ENCODE data around the gene BLVRA. TPM values are rescaled to one million over a fixed set of nuclear protein-coding genes. Genes with fewer than 3 reads are reported as not detected.

BLVRA gene
- total RNA-seq, 1 donor from 2014 or later = 36.1 TPM

DNA sequence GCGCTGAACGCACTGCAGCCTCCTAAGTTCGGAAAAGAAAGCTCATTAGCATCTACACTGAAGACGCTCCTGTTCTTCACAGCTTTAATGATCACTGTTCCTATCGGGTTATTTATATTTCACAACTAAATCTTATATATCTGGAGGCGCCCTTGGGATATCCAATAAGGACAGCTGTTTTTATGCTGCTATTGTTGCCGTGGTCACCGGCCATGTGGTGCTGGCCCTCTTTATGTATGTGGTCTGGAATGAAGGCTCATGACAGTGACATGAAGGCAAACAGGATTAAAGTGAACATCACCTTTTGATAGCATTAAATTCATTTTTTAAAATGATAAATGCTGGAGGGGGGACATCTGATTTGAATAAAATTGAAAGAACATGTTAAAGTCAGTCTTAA is 8.8 kb downstream of the BLVRA start:
- Histone ChIP-seq H3K27ac (no peak overlapping the region), H3K9me3 (no peaks in the 10 kb centered on the region), H3K4me3 (no peak overlapping the region), H3K4me1 (peaks cover 0 to 7% of the 10 kb centered on the region in 2 donors), H3K27me3 (no peaks in the 10 kb centered on the region), H3K36me3 (peaks cover 8 to 13% of the 10 kb centered on the region in 2 donors)
- TF ChIP-seq, protein P1, sequence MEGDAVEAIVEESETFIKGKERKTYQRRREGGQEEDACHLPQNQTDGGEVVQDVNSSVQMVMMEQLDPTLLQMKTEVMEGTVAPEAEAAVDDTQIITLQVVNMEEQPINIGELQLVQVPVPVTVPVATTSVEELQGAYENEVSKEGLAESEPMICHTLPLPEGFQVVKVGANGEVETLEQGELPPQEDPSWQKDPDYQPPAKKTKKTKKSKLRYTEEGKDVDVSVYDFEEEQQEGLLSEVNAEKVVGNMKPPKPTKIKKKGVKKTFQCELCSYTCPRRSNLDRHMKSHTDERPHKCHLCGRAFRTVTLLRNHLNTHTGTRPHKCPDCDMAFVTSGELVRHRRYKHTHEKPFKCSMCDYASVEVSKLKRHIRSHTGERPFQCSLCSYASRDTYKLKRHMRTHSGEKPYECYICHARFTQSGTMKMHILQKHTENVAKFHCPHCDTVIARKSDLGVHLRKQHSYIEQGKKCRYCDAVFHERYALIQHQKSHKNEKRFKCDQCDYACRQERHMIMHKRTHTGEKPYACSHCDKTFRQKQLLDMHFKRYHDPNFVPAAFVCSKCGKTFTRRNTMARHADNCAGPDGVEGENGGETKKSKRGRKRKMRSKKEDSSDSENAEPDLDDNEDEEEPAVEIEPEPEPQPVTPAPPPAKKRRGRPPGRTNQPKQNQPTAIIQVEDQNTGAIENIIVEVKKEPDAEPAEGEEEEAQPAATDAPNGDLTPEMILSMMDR (IDR thresholded peaks at IDR 0.05) = no peak
- DNase-seq (ENCODE audit: low spot score in 2 of 2) = peak in 1 of 2 donors; percentile 22
- intact Hi-C loops (cut with DNase I) = no loop called here

- TF ChIP-seq, protein P1 (IDR thresholded peaks at IDR 0.05) = no peak
- H3K27ac ChIP-seq = no peak overlapping the region
- peaks cover 10 to 22% of the 10 kb centered on the region in 2 donors for H3K36me3 ChIP-seq
- no peaks in the 10 kb centered on the region for H3K9me3 ChIP-seq
- intact Hi-C loops (cut with DNase I) = no loop called here
- DNase-seq (ENCODE audit: low spot score in 2 of 2) = no peak
- no peak overlapping the region for H3K4me3 ChIP-seq
- peaks cover 0 to 7% of the 10 kb centered on the region in 2 donors for H3K4me1 ChIP-seq
- H3K27me3 ChIP-seq = no peaks in the 10 kb centered on the region
Observed at GRCh38 chr7:43768201-43768886, 9.9 kb downstream of the BLVRA start.

- TF ChIP-seq, protein P1 (IDR thresholded peaks at IDR 0.05) = no peak
- peaks cover 10 to 22% of the 10 kb centered on the region in 2 donors for H3K36me3 ChIP-seq
- no peaks in the 10 kb centered on the region for H3K27me3 ChIP-seq
- no peak overlapping the region for H3K27ac ChIP-seq
- no peak for DNase-seq (ENCODE audit: low spot score in 2 of 2)
- no peaks in the 10 kb centered on the region for H3K9me3 ChIP-seq
- intact Hi-C loops (cut with DNase I) = no loop called here
- peaks cover 0 to 7% of the 10 kb centered on the region in 2 donors for H3K4me1 ChIP-seq
- no peak overlapping the region for H3K4me3 ChIP-seq
Observed at GRCh38 chr7:43768887-43769272, 10.4 kb downstream of the BLVRA start.

DNA sequence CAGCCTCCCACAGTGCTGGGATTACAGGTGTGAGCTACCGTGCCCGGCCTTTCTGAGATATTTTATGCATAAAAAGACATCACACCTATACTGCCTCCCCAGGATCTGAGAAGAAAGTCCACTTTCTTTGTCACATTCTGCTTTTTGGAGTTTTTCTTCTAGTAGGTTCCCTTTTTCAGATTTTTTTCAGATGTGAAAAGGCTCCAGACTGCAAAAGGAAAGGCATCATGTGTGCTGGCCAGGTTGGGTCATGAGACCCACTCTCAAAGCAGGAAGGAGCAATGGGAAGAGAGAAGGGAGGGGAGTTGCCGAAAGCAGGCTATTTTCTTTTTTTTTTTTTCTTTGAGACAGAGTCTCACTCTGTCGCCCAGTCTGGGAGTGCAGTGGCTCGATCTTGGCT is 10.8 kb downstream of the BLVRA start:
- Histone ChIP-seq H3K36me3 (peaks cover 10 to 22% of the 10 kb centered on the region in 2 donors), H3K4me3 (no peak overlapping the region), H3K27ac (no peak overlapping the region), H3K9me3 (no peaks in the 10 kb centered on the region), H3K27me3 (no peaks in the 10 kb centered on the region), H3K4me1 (peaks cover 0 to 7% of the 10 kb centered on the region in 2 donors)
- TF ChIP-seq, protein P1 (IDR thresholded peaks at IDR 0.05) = no peak
- DNase-seq (ENCODE audit: low spot score in 2 of 2) = no peak
- intact Hi-C loops (cut with DNase I) = no loop called here

- Histone ChIP-seq H3K27me3 (no peaks in the 10 kb centered on the region), H3K9me3 (no peaks in the 10 kb centered on the region), H3K27ac (no peak overlapping the region), H3K36me3 (peaks cover 10 to 22% of the 10 kb centered on the region in 2 donors), H3K4me3 (no peak overlapping the region), H3K4me1 (peaks cover 0 to 1% of the 10 kb centered on the region in 2 donors)
- no peak for DNase-seq (ENCODE audit: low spot score in 2 of 2)
- TF ChIP-seq, protein P1 (IDR thresholded peaks at IDR 0.05) = no peak
- intact Hi-C loops (cut with DNase I) = no loop called here
Observed at GRCh38 chr7:43769791-43770465, 11.4 kb downstream of the BLVRA start.
